K562 (cell line): ENCODE results near the gene AKR1A1. TPM values are rescaled to one million over a fixed set of nuclear protein-coding genes. Genes with fewer than 3 reads are reported as not detected.

Experiments used
- DNMT1 ChIP-seq: fragments of 450-650 bp; IDR thresholded peaks from 2 replicates; pipeline ENCODE4 v1.6.1; 2016; ENCODE audit warnings: antibody characterized with exemption, mild to moderate bottlenecking
- GABPA ChIP-seq: fragments of 200-800 bp; sonication (Bioruptor generic); conservative IDR thresholded peaks from 2 replicates; pipeline ENCODE4 v1.6.1; 2016; ENCODE audit warnings: low read depth, missing genetic modification characterization, missing compliant biosample characterization
- RBM22 ChIP-seq: fragments of 200-400 bp; formaldehyde crosslinking; IDR thresholded peaks from 2 replicates; pipeline ENCODE4 v1.6.1; 2018; ENCODE audit warnings: low read length, low read depth; ENCODE audit not compliant: poor library complexity, severe bottlenecking
- SMAD4 ChIP-seq: fragments of 250-450 bp; sonication (Bioruptor Pico); conservative IDR thresholded peaks from 2 replicates; pipeline ENCODE4 v1.8.0; 2021; ENCODE audit warnings: inconsistent platforms, mild to moderate bottlenecking, moderate library complexity
- ZNF253 ChIP-seq: fragments of 250-450 bp; sonication (Bioruptor Pico); conservative IDR thresholded peaks from 2 replicates; pipeline ENCODE4 v1.6.1; 2021; ENCODE audit warnings: mild to moderate bottlenecking
- polyA plus RNA-seq, 8 experiments: library from polyadenylated mRNA; depleted of rRNA in 4 of 8; stranded (reverse) in 5 of 8; unstranded in 3 of 8; fragments of >200 nt; fragmentation: Nextera tagmentation in 2 of 8; fragmentation: Illumina TruSeq in 1 of 8; extraction: Ambion mirVana in 2 of 8; extraction: Trizol in 1 of 8; gene quantifications; 2 replicates each; pipeline versions ENCODE4 v1.2.1 to v1.2.3, GENCODE V29; 2011 to 2014; ENCODE audit warnings: inconsistent platforms in 1 of 8, missing spikeins in 1 of 8
- total RNA-seq, 7 experiments: library from RNA; depleted of rRNA in 6 of 7; stranded (reverse); fragments of >200 nt in 6 of 7; fragmentation: Illumina TruSeq in 2 of 7; extraction: Trizol in 2 of 7; gene quantifications; 2 replicates each; pipeline versions ENCODE4 v1.2.1 to v1.2.3, GENCODE V29; 2011 to 2021; ENCODE audit warnings: low replicate concordance in 1 of 7
- TF ChIP-seq, protein P1 (sequence below): fragments of 200-600 bp; sonication (generic); IDR thresholded peaks from one replicate; pipeline ENCODE4 v1.6.1; 2012; ENCODE audit warnings: mild to moderate bottlenecking, low read depth, low read length, inconsistent platforms

Gene AKR1A1
- total and polyA plus RNA-seq, 9 of the 15 experiments (the other 6 are each of a cell fraction or from before 2014, with no cell fraction given) = 68.6 to 211 (median 132) TPM

DNA sequence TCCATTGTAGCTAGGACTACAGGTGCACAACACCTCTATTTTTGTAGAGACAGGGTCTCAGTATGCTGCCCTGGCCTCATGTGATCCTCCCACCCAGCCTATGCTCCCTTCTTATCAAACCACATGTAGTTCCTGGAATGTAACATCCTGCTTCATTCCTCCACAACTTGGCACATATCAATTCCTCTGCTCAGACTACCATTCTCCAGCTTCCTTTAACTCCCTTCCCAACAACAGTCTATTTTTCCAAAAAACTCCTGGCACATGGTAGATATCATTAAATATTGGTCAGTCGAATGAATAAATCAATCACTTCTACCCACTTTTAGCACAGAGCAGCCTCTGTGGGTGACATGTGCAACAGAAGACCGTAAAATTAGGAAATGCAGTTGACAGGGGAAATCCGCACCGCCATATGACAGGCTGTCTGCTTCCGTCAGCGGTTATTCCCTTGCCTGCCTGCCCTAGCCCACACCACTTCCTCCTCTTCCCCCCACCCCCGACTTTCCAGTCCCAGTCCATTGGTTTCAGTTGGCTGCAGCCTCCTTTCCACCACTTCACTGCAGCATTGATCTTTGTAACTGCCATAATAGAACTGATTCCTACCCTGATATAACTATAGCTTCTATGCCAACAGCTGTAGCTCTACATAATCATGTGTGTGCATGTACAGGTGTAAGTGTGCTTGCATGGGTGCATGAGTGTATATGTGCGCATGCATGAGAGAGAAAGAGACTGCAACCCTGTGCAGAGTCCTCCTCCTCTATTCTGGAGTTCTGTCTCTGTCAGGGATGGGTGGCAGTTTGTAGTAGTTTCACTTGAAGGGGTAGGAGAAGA, 6.8 kb upstream of the AKR1A1 start (continued):
- TF ChIP-seq RBM22 (no peak), SMAD4 (CRISPR knock-in tag) (peak; percentile 24; the same call in 1 of the 2 replicates), DNMT1 (no peak), ZNF253 (CRISPR knock-in tag) (no peak), GABPA (tag) (peak; percentile 59)
- TF ChIP-seq, protein P1, sequence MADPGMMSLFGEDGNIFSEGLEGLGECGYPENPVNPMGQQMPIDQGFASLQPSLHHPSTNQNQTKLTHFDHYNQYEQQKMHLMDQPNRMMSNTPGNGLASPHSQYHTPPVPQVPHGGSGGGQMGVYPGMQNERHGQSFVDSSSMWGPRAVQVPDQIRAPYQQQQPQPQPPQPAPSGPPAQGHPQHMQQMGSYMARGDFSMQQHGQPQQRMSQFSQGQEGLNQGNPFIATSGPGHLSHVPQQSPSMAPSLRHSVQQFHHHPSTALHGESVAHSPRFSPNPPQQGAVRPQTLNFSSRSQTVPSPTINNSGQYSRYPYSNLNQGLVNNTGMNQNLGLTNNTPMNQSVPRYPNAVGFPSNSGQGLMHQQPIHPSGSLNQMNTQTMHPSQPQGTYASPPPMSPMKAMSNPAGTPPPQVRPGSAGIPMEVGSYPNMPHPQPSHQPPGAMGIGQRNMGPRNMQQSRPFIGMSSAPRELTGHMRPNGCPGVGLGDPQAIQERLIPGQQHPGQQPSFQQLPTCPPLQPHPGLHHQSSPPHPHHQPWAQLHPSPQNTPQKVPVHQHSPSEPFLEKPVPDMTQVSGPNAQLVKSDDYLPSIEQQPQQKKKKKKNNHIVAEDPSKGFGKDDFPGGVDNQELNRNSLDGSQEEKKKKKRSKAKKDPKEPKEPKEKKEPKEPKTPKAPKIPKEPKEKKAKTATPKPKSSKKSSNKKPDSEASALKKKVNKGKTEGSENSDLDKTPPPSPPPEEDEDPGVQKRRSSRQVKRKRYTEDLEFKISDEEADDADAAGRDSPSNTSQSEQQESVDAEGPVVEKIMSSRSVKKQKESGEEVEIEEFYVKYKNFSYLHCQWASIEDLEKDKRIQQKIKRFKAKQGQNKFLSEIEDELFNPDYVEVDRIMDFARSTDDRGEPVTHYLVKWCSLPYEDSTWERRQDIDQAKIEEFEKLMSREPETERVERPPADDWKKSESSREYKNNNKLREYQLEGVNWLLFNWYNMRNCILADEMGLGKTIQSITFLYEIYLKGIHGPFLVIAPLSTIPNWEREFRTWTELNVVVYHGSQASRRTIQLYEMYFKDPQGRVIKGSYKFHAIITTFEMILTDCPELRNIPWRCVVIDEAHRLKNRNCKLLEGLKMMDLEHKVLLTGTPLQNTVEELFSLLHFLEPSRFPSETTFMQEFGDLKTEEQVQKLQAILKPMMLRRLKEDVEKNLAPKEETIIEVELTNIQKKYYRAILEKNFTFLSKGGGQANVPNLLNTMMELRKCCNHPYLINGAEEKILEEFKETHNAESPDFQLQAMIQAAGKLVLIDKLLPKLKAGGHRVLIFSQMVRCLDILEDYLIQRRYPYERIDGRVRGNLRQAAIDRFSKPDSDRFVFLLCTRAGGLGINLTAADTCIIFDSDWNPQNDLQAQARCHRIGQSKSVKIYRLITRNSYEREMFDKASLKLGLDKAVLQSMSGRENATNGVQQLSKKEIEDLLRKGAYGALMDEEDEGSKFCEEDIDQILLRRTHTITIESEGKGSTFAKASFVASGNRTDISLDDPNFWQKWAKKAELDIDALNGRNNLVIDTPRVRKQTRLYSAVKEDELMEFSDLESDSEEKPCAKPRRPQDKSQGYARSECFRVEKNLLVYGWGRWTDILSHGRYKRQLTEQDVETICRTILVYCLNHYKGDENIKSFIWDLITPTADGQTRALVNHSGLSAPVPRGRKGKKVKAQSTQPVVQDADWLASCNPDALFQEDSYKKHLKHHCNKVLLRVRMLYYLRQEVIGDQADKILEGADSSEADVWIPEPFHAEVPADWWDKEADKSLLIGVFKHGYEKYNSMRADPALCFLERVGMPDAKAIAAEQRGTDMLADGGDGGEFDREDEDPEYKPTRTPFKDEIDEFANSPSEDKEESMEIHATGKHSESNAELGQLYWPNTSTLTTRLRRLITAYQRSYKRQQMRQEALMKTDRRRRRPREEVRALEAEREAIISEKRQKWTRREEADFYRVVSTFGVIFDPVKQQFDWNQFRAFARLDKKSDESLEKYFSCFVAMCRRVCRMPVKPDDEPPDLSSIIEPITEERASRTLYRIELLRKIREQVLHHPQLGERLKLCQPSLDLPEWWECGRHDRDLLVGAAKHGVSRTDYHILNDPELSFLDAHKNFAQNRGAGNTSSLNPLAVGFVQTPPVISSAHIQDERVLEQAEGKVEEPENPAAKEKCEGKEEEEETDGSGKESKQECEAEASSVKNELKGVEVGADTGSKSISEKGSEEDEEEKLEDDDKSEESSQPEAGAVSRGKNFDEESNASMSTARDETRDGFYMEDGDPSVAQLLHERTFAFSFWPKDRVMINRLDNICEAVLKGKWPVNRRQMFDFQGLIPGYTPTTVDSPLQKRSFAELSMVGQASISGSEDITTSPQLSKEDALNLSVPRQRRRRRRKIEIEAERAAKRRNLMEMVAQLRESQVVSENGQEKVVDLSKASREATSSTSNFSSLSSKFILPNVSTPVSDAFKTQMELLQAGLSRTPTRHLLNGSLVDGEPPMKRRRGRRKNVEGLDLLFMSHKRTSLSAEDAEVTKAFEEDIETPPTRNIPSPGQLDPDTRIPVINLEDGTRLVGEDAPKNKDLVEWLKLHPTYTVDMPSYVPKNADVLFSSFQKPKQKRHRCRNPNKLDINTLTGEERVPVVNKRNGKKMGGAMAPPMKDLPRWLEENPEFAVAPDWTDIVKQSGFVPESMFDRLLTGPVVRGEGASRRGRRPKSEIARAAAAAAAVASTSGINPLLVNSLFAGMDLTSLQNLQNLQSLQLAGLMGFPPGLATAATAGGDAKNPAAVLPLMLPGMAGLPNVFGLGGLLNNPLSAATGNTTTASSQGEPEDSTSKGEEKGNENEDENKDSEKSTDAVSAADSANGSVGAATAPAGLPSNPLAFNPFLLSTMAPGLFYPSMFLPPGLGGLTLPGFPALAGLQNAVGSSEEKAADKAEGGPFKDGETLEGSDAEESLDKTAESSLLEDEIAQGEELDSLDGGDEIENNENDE = no peak
